HUES6 (cell line): ENCODE results near the gene TRIM28.

Source experiments
- H3K27ac ChIP-seq: 2 replicates; pipeline ENCODE4 v1.7.0; 2013; ENCODE audit warnings: low read depth, mild to moderate bottlenecking, low read length, inconsistent platforms
- H3K27me3 ChIP-seq: 2 replicates; pipeline ENCODE4 v1.6.1; 2013; ENCODE audit warnings: low read length; ENCODE audit not compliant: control insufficient read depth, insufficient read depth
- H3K36me3 ChIP-seq: 2 replicates; pipeline ENCODE4 v1.6.1; 2013; ENCODE audit warnings: low read length; ENCODE audit not compliant: control insufficient read depth, insufficient read depth
- H3K4me1 ChIP-seq: 2 replicates; pipeline ENCODE4 v1.6.1; 2013; ENCODE audit warnings: low read length; ENCODE audit not compliant: control insufficient read depth, insufficient read depth
- H3K4me3 ChIP-seq: 2 replicates; pipeline ENCODE4 v1.5.1; 2013; ENCODE audit warnings: low read depth, low read length
- H3K9ac ChIP-seq: one replicate; pipeline ENCODE4 v1.6.1; 2013; ENCODE audit warnings: mild to moderate bottlenecking, low read length
- H3K9me3 ChIP-seq: 2 replicates; pipeline ENCODE4 v1.6.1; 2013; ENCODE audit warnings: low read depth, low read length; ENCODE audit not compliant: control insufficient read depth, insufficient read depth

The TRIM28 gene

DNA sequence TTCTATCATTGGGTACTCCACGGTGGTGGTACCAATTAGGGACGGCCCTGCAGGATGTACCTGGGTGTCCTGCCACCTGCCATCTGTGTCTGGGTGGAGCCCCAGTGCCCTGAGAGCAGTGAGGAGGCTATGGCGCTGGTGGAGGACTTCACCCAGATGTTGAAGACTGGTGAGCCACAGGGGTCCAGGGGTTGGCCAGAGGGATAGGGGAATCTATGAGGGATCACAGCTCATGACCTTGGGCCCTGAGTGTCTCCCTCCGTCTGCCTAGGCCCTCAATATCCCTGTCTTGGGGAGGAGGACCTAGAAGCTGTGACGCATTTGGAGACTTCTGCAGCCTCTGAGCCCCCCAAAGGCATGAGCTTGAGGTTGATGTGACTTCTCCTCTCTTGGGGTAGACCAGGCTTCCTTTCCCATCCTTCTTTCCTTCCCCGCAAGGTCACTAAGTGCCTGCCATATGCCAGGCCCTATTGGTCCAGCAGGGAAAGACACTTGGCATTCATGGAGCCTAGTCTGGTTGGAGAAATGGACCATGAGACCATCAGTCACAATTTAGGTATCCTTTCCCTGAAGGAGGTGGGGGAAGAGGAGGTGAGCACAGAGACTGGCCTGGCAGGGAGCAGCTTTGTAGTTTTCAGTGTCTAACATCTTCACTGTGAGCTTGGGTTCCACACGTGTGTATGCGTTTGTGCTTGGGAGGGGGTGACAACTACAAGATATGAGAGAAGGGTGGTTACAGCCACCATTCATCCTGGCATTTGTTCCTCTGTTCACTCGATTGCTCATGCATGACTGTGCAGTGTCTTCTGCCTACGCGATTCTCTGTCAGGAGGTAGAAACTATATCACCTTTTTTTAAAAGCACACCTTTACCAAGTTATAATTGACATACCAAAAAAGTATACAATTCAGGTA is 34.4 kb downstream of the TRIM28 start:
- H3K27me3 ChIP-seq = no peaks in the 10 kb centered on the region
- no peak overlapping the region for H3K9ac ChIP-seq
- H3K27ac ChIP-seq = no peak overlapping the region
- H3K36me3 ChIP-seq = peaks cover 14% of the 10 kb centered on the region
- no peak overlapping the region for H3K4me3 ChIP-seq
- H3K4me1 ChIP-seq = peaks cover 9% of the 10 kb centered on the region
- no peaks in the 10 kb centered on the region for H3K9me3 ChIP-seq

GRCh38 chr19:58579473-58580142 is 35.7 kb downstream of the TRIM28 start:
- Histone ChIP-seq H3K27ac (no peak overlapping the region), H3K9ac (no peak overlapping the region), H3K9me3 (no peaks in the 10 kb centered on the region), H3K36me3 (peaks cover 20% of the 10 kb centered on the region), H3K4me3 (no peak overlapping the region), H3K4me1 (peaks cover 3% of the 10 kb centered on the region), H3K27me3 (no peaks in the 10 kb centered on the region)

GRCh38 chr19:58581227-58582141 is 37.6 kb downstream of the TRIM28 start:
- Histone ChIP-seq H3K9ac (no peak overlapping the region), H3K9me3 (no peaks in the 10 kb centered on the region), H3K27me3 (no peaks in the 10 kb centered on the region), H3K4me3 (no peak overlapping the region), H3K36me3 (peaks cover 20% of the 10 kb centered on the region), H3K27ac (no peak overlapping the region), H3K4me1 (peaks cover 3% of the 10 kb centered on the region)

DNA sequence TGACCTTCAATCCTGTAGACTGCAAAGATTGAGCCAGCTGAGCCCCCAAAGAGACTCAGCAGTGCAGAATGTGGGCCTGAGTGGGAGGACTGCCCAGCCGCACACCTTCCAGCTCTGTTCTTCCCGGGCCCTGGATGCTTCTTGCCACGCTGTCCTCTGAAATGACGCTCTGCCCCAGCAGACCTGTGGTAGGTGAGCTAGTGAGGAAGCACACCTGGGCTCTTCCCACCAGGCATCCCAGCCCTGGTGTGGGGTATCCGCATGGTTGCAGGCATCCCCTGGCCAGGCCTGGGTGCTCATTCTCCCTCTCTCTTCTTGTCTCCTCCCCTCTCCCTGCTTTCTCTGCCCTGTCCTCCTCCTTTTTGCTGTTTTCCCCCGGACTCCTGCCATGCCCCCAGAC is 39.1 kb downstream of the TRIM28 start:
- Histone ChIP-seq H3K9me3 (no peaks in the 10 kb centered on the region), H3K36me3 (peaks cover 20% of the 10 kb centered on the region), H3K4me3 (no peak overlapping the region), H3K27ac (no peak overlapping the region), H3K4me1 (peaks cover 3% of the 10 kb centered on the region), H3K9ac (no peak overlapping the region), H3K27me3 (no peaks in the 10 kb centered on the region)

DNA sequence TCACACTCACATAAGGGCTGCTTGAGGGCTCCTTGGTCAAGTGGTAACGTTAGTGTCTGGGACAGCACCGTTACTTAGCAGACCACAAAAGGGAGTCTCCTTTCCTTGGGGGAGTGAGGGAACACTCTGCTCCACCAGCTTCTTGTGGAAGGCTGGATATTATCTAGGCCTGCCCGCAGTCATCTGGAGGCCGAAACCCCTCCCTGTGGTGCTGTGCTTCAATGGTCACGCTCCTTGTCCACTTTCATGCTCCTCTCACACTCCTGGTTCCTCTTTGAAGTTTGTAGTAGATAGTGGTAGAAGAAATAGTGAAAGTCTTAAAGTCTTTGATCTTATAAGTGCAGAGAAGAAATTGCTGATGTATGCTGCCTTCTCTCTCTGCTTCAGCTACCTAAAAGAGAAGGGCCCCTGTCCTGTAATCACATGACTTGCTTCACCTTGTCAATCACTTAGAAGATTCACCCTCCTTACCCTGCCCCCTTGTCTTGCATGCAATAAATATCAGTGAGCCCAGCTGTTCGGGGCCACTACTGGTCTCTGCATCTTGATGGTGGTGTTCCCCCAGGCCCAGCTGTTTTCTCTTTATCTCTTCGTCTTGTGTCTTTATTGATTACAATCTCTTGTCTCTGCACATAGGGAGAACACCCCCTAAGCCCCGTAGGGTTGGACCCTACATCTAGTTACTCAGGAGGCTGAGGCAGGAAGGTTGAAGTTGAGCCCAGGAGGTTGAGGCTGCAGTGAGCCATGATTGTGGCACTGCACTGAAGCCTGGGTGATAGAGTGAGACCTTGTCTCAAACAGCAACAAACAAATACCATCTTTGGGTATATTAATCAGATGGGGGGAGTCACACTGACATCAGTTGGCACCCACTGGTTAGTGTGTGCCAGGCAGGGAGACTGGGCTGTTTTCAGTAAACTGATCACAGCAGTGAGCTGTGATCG is 40.9 kb downstream of the TRIM28 start:
- H3K36me3 ChIP-seq = peaks cover 20% of the 10 kb centered on the region
- H3K4me3 ChIP-seq = no peak overlapping the region
- H3K9ac ChIP-seq = no peak overlapping the region
- H3K27ac ChIP-seq = no peak overlapping the region
- H3K4me1 ChIP-seq = peaks cover 3% of the 10 kb centered on the region
- H3K27me3 ChIP-seq = no peaks in the 10 kb centered on the region
- no peaks in the 10 kb centered on the region for H3K9me3 ChIP-seq

DNA sequence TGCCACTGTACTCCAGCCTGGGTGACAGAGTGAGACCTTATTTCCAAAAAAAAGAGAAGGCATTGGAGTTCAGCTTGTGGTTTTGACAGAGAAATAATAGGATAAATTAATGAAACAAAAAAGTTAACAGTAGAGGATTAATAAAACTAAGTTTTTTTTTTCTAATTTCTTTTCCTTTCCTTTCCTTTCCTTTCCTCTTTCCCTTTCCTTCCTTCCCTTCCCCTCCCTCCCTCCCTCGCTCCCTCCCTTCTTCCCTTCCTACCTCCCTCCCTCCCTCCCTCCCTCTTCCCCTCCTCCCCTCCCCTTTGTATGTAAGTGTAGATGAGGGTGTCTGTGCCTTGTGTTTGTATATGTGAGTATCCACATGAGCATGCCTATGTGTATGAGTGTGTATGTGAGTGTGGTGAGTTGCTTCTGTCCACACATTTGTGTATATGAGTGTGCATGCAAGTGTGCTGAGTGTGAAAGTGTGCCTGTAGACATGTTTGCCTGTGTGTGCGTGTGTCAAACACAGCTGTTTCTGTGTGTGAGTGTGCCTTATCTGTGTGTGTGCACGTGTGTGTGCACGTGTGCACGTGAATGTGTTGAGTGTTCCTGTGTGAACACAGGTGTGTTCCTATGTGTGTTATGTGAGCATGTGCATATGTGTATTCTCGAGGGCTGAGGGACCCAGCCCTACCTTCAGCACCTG is 41.7 kb downstream of the TRIM28 start:
- Histone ChIP-seq H3K27ac (no peak overlapping the region), H3K27me3 (no peaks in the 10 kb centered on the region), H3K4me1 (peaks cover 3% of the 10 kb centered on the region), H3K4me3 (no peak overlapping the region), H3K36me3 (peaks cover 20% of the 10 kb centered on the region), H3K9ac (no peak overlapping the region), H3K9me3 (no peaks in the 10 kb centered on the region)

GRCh38 chr19:58586133-58586765 is 42.4 kb downstream of the TRIM28 start:
- Histone ChIP-seq H3K36me3 (peaks cover 20% of the 10 kb centered on the region), H3K27ac (no peak overlapping the region), H3K9me3 (no peaks in the 10 kb centered on the region), H3K9ac (no peak overlapping the region), H3K27me3 (no peaks in the 10 kb centered on the region), H3K4me1 (no peaks in the 10 kb centered on the region), H3K4me3 (no peak overlapping the region)
